Measurements from ENCODE around the gene GPR137.
"Not testable (repeated sequence)": the region's sequence is repeated elsewhere in the genome, so short reads cannot be mapped to it uniquely, and the experiment has no call there.

GPR137 gene

DNA sequence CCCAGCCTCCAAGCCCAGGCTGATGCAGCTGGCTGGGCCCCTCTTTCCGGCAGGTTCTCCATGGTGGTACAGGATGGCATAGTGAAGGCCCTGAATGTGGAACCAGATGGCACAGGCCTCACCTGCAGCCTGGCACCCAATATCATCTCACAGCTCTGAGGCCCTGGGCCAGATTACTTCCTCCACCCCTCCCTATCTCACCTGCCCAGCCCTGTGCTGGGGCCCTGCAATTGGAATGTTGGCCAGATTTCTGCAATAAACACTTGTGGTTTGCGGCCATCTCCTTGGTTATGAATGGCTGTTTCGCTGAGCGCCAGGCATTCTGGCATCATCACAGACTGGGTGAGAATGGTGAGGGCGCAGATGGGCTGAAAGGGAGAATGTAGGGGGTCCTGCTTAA lies 35.9 kb downstream of the GPR137 start:
- no peak overlapping the region for H3K4me3 ChIP-seq (ENCODE audit: low read length)
- TF ChIP-seq, protein P1, sequence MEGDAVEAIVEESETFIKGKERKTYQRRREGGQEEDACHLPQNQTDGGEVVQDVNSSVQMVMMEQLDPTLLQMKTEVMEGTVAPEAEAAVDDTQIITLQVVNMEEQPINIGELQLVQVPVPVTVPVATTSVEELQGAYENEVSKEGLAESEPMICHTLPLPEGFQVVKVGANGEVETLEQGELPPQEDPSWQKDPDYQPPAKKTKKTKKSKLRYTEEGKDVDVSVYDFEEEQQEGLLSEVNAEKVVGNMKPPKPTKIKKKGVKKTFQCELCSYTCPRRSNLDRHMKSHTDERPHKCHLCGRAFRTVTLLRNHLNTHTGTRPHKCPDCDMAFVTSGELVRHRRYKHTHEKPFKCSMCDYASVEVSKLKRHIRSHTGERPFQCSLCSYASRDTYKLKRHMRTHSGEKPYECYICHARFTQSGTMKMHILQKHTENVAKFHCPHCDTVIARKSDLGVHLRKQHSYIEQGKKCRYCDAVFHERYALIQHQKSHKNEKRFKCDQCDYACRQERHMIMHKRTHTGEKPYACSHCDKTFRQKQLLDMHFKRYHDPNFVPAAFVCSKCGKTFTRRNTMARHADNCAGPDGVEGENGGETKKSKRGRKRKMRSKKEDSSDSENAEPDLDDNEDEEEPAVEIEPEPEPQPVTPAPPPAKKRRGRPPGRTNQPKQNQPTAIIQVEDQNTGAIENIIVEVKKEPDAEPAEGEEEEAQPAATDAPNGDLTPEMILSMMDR (conservative IDR thresholded peaks at IDR 0.05; ENCODE audit: low read length), result no peak
- peak; percentile 13 for DNase-seq (ENCODE audit: low read depth)

DNA sequence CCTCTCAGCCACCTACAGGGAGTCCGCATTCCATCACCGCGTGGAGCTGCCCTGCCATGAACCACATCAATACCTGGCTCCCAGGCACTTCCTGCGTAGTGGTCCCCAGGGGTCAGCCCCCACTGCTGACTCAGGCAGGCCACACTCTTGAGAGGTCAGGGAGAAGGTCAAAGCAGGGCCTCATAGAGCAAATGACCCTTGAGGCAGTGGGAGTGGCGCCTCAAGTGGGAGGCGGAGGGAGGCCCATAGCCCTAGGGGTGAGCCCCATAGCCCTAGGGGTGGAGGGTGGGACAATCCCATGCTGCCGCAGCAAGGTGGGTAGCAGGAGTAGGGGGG lies 37.2 kb downstream of the GPR137 start:
- DNase-seq (ENCODE audit: low read depth), result no peak
- no peak overlapping the region for H3K4me3 ChIP-seq (ENCODE audit: low read length)
- TF ChIP-seq, protein P1 (conservative IDR thresholded peaks at IDR 0.05; ENCODE audit: low read length), result no peak

DNA sequence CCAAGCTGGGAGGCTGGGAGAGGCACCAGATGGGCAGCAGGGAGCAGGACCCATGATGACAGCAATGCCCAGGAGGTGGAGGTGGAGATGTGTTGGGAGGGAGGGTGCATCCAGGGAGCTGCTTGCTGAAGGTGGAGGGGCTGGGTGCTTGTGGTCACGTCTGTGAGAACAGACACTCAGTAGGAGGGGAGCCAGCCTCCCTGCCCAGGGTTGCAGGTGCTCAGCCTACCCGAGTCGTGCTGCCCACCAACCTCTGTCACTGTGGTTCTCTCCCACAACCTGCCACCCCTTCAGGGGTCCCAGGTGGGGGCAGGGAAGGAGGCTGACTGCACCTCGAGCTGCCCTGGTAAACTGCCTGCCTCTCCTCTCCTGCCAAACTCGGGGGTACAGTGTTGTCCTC lies 37.7 kb downstream of the GPR137 start:
- TF ChIP-seq, protein P1 (conservative IDR thresholded peaks at IDR 0.05; ENCODE audit: low read length), result no peak
- DNase-seq (ENCODE audit: low read depth), result no peak
- no peak overlapping the region for H3K4me3 ChIP-seq (ENCODE audit: low read length)

DNA sequence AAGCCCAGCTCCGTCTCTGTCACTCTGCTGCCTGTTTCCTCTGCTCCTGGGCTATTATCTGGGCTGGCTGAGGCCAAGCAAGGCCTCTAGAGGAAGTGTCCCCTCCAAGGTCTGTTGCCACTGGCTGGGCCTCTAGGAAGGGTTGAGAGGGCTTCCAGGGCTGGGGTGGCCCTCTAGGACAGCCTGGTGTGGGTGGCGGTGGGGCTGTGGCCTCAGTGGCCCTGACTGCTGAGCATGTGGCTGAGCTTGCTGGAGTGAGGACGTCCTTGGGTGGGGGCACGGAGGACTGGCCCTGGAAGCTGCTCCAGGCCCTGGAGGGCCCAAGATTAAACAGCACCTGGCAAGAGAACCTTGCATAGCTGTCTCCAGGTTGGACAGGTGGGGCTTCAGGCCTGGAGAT lies 38.3 kb downstream of the GPR137 start:
- not testable (repeated sequence) for DNase-seq (ENCODE audit: low read depth); H3K4me3 ChIP-seq (ENCODE audit: low read length)

DNA sequence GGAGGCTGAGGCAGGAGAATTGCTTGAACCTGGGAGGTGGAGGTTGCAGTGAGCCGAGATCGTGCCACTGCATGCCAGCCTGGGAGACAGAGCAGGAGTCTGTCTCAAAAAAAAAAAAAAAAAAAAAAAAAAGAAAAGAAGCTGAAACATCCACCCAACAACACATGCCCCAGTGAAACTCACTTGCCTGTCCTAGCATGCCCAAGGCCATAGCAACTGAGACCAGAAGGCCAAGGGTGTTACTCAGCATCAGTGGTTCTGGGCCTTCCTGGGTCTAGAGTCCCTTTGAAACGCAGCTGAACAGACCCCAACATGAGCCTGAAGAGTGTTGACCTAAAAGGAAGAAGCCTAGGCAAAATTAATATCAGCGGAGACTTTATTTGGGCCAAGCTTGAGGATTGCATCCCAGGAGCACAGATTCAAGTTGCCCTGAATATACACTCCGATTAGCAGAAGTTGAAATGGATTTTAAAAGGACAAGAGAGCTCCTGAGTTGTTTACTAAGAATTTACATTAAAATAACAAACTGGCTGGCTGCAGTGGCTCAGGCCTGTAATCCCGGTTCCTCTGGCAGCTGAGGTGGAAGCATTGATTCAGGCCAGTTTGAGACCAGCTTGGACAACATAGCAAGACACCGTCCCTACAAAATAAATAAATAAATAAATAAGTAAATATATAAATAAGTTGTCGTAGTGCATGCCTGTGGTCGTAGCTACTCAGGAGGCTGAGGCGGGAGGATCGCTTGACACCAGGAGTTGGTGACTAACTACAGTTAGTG lies 39.2 kb downstream of the GPR137 start:
- H3K4me3 ChIP-seq (ENCODE audit: low read length), result no peak overlapping the region
- no peak for DNase-seq (ENCODE audit: low read depth)
- TF ChIP-seq, protein P1 (conservative IDR thresholded peaks at IDR 0.05; ENCODE audit: low read length), result no peak

DNA sequence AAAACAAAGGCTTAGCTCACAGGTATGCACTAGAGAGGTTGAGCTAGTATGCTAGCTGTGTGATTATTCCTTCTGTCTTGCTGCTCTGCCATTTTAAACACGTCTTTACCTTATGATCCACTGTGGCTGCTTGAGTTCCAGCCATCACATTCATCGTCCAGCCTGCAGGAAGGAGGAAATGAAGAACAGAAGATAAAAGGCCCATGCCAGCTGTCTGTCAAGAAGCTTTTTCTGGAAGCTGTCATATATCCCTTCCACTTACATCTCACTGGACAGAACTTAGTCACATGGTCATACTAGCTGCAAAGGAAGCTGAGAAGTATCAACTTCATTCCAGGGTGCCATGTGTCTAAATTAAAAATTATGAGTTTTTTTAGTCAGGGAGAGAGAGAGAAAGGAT lies 41.7 kb downstream of the GPR137 start:
- TF ChIP-seq, protein P1 (conservative IDR thresholded peaks at IDR 0.05; ENCODE audit: low read length), result no peak
- DNase-seq (ENCODE audit: low read depth), result no peak
- no peak overlapping the region for H3K4me3 ChIP-seq (ENCODE audit: low read length)

DNA sequence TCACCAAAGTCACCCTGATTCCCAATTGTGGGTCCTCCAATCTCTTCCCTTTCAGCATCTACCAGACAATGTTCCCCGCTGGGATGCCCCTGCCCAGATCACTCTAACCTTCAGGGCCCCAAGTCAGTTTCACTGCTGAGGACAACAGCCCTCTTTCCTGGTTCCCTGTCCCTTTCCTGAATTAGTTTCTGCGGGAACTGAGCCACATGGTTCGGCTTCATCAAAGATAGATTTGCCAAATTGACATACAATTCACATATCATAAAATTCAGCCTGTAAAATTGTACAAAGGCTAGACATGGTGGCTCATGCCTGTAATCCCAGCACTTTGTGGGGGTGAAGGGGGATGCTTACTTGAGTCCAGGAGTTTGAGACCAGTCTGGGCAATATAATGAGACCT lies 42.3 kb downstream of the GPR137 start:
- H3K4me3 ChIP-seq (ENCODE audit: low read length), result no peak overlapping the region
- TF ChIP-seq, protein P1 (conservative IDR thresholded peaks at IDR 0.05; ENCODE audit: low read length), result no peak
- no peak for DNase-seq (ENCODE audit: low read depth)

Measured in AG10803 (cell line).